Activated naive CD4-positive, alpha-beta T cell (primary cell): ENCODE results near the gene PLXNA4.

Source experiments
- DNase-seq, 4 experiments: peaks; one replicate each; lab custom pipeline; 2025; lab: John Stamatoyannopoulos, UW

Gene PLXNA4

DNA sequence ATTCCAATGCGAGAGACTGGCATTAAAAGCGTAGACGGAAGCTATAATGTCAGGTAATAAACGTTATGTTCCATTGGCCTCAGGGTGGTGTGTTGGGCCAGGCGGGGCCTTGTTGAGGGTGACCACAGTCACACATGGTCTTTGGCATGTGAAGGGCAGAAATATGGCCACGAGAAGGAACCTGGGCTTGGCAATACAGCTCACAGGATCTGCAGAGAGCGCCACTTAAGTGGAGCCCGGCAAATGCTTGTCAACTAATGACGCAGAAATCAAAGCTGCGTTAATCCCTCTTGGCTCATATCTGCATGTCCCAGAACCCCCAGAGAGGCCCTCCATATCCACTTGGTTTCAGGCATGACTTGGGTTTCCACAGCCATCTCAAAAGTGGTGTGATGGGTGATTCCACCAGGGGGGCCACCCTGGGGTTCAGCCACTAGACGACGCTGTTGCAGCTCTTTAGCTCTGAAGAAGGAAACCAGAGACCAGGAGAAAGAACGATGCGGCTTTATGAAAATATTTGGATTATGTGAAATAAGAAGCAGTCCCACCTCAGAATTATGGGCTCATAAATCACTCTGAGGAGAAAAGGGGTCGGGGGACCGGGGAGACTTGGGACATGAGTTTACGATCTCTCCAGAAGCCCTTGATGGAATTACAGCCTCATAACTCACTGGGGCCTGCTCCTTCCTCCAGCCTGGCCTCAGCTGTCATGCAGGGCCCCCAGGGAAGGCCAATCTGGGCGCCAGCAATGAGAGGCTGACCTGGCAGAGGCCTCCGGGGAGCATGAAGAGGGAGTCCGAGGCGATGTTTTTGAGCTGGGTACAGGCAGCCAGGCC, 462.5 kb downstream of the PLXNA4 start:
- no peak for DNase-seq

- DNase-seq = no peak
Observed at GRCh38 chr7:132112657-132113056, 463.6 kb downstream of the PLXNA4 start.

DNA sequence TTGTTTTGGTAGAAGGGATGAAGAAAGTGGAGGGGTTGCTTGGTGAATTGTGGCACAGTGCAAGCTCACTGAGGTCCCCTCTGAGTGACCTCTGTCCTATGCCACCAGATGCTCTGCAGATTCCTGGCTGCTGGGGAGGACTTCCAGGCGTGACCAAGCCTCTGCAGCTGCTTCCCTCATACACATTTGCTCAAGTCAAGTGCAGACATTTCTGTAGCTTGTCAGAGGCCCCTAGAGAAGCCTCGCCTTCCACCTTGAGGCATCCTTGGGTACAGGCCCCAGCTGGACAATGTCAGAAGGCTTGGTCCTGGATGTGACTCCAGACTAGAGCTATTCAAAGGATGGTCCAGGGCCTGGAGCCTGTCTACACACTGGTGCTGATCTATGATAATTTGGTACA, 464.2 kb downstream of the PLXNA4 start:
- DNase-seq = no peak

DNA sequence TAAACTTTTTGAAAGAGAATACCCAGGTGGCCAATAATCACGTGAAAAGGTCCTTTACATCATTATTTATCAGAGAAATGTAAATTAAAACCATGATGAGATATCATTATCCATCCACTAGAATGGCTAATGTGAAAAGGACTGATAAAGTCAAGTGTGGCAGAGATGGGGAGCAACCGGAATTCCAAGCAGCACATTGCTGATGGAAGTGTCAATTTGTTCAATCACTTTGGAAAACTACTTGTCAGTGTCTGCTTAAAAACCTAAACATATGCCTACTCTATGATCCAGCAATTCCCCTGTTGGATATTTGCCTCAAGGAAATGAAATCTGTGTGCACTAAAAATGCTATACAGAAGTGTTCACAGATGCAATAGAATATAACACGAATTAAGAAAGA, 465.6 kb downstream of the PLXNA4 start:
- no peak for DNase-seq

GRCh38 chr7:132109769-132110168, 466.5 kb downstream of the PLXNA4 start:
- no peak for DNase-seq

DNA sequence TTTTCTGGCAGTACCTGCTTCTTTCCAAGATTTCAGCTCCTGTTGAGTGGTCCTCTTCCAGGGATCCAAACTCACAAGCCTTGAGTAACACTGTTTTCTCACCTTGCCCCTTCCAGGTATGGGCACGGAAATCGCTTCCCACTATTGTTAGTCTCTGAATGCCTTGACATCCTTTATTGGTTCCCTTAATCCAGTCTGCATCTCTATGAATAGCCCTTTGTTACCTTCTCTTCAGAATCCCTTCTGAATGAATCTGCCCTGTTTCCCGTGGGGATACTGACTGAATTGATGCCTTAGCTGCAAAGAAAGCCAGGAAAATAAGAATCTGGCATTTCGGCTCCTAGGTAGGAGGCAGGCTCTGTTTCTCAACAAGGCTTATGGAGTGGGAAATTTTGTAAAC, 467.7 kb downstream of the PLXNA4 start:
- DNase-seq = no peak

GRCh38 chr7:132106491-132106890, 469.8 kb downstream of the PLXNA4 start:
- DNase-seq = no peak

DNA sequence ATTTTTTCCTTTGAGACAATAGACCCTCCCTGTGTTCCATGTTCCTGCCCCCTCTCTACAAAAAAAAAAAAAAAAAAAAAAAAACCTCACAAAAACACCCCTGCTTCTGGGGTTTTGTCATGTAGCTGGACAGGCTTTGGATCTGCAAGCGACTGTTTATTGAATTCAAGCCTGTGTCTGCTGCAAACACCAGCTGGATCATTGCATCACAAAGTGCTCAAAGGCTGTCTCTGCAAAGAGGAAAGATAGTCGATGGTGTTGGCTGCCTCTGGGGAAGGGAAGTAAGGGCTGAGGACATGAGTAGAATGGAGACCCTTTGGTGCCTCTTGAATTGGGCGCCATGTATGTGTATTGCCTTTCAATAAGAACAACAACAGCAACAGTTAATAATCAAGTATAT, 471.2 kb downstream of the PLXNA4 start:
- no peak for DNase-seq

DNA sequence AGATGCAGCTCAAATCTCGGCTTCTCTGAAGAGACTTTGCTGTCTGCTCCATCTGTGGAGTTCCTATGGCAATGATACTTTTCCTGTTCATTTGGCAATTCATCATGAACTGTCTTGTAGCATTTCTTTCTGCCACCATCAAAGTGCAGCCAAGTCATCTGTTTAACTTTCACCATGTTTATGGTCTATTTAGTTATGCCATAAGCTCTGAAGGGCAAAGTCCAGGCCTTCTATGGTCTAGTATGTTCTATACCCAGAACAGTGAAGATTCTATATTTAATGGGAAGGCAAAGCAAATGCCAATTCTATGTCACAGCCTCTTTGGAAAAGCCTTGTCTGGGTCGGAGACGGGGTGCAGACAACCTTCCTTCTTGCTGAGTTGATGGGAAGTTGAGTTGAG, 472.6 kb downstream of the PLXNA4 start:
- DNase-seq = no peak

- DNase-seq = no peak
Observed at GRCh38 chr7:132102942-132103341, 473.3 kb downstream of the PLXNA4 start.

GRCh38 chr7:132102391-132102790, 473.9 kb downstream of the PLXNA4 start:
- no peak for DNase-seq

- no peak for DNase-seq
Observed at GRCh38 chr7:132100981-132101380, 475.3 kb downstream of the PLXNA4 start.

- DNase-seq = no peak
Observed at GRCh38 chr7:132100483-132100882, 475.8 kb downstream of the PLXNA4 start.

DNA sequence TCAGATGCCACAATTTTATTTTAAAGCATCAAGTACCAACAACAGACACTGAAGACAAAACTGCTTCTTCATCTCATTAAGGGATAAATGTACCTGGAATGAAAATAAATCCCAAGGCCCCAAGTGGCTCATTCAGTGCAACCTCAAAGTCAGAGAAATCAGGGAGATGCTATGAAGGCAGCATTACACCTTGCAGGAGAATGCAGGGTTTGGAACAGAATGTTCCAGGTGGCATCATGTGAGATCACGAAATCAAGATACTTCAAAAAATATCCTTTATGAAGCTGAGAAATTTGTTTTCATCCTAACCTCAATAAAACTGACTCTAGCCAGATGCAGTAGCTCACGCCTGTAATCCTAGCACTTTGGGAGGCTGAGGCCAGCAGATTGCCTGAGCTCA, 477.1 kb downstream of the PLXNA4 start:
- DNase-seq = no peak

DNA sequence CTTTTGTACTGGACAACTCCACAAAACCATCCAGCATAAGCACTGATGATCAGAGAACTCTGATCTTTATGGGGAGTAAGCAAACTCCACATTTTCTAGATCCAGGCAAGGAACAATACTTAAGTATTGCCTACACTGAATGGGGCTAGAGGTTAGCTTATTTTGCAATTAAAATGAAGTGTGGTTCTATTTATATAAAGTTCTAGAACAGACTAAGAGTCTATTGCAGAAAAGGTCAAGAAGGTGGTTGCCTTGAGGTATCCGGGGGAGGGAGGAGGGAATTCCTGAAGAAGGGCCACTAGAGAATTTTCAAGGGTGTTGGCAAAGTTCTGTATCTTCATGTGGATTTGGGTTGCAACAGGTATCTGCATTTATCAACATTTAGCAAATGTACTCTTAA, 477.9 kb downstream of the PLXNA4 start:
- no peak for DNase-seq

DNA sequence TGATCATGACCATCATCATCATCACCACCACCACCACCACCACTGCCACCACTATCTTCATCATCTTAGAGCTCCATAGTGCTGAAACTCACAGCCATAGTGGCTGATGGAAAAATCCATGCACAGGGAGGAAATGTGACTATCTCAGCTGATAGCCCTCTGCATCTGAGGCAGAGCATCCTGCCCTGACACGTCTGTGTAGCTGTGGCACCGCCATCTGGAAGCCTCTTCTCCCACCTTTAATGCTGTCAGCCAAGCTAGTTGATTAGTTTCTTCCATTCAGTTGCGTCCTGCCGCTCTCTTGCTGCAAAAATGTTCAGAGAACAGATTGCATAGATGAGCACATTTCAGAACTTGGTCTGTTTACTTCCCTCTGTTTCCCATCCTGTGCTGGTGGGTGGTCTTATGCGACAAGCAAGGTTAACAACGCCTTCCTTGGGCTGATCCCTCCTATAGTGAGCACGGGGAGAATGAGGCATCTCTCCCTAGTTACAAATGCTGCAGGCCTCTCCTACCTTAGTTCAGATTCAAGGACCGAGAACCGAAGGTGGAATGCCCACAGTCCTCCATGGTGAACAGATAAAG, 478.6 kb downstream of the PLXNA4 start:
- no peak for DNase-seq

DNA sequence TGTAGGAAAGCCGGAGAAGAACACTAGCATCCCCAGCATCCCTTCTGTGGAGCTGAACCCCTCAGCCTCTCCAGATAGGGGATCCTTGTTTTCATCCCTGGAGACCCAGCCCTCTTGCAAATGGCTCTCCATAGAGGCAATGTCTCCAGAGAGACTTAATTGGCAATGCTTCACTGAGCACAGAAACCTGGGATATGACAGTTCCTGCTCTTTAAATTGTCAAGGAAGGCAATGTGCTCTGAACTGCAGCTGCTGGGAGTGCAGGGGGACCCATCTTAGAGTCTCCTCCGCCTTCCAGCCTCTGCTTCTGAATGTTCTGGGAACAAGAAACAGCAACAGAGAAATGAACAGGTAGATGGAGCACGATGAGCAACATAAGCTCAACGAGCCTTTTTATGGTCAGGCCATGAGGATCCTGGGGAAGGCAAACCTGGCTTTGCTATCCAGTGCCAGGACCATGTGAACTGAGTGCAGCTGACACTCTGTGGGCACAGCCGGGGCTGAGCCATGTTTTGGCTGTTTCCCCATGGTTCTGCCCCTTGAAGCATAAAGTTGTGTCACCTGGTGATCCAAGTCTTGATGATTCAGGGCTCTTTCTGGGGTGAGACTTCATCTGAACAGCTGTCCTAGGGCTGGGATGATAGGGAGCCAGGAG, 481.0 kb downstream of the PLXNA4 start:
- DNase-seq = no peak

DNA sequence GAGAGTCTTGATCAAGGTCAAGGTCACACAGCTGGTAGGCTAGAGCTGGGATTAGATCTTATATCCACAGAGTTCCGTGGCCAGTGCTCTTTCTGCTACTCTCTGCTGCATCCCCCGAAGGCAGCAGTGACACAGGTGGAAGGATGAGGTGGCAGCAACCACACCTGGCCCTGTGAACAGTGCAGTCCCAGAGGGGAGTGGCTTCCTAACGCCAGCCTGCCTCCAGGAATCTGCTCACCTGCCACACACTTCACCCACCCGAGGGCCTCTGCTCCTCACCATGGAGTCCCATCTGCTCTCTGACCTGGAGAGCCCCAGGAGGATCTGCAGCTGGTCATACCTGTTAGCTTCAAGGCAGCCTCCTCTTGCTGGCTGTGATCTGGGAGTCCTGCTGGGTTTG, 484.2 kb downstream of the PLXNA4 start:
- DNase-seq = no peak

DNA sequence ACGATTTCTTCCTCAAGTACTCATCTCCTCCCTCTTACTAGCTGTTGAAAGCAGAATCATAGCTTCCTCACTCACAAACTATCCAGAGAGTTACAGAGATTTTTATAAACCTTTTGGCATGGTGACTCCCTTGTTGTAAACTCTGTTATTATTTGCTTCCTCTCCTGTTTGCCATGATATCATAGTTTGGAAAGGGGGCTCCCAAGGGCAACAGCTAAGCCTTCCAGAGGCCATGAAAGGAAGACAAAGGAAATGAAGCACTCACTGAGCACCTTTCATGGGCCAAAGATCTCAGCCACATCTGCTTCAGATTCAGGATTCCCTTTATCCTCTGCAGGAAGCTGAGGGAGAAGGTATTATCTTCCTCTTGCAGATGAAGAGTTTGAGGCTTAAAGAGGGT, 484.6 kb downstream of the PLXNA4 start:
- DNase-seq = no peak

- no peak for DNase-seq
Observed at GRCh38 chr7:132090444-132090843, 485.8 kb downstream of the PLXNA4 start.

DNA sequence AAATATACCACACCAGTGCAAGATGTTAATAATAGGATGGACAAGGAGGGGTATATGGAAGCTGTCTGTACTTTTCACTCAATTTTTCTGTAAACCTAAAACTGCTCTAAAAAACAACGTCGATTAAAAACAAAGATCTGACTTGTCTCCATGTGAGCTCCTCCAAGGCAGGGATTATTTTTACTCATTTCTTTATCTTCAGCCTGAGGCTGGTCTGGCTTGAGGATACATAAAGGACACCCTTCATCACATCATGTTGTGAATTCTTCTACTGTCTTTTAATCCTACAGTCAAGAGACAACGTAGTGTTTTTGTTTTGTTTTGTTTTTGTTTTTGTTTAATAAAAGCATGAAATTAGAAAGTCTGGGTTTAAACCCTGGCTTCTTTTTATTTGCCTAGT, 486.9 kb downstream of the PLXNA4 start:
- DNase-seq = no peak

GRCh38 chr7:132087421-132087820, 488.8 kb downstream of the PLXNA4 start:
- no peak for DNase-seq

- no peak for DNase-seq
Observed at GRCh38 chr7:132084776-132085388, 491.4 kb downstream of the PLXNA4 start.
